HepG2 (cell line): ENCODE data around the gene TFEB. TPM values are rescaled to one million over a fixed set of nuclear protein-coding genes. Genes with fewer than 3 reads are reported as not detected.

Source experiments
- ARHGAP35 ChIP-seq: sonication (generic); formaldehyde crosslinking; IDR thresholded peaks from 2 replicates; pipeline ENCODE4 v1.9.0; 2022; ENCODE audit warnings: mild to moderate bottlenecking, inconsistent platforms, moderate library complexity, missing genetic modification reagents, borderline replicate concordance
- FIP1L1 ChIP-seq: fragments of 200-400 bp; formaldehyde crosslinking; IDR thresholded peaks from 2 replicates; pipeline ENCODE4 v1.6.1; 2018; ENCODE audit warnings: low read depth, mild to moderate bottlenecking, low read length, moderate library complexity, borderline replicate concordance; ENCODE audit not compliant: insufficient read depth
- HOXA9 ChIP-seq: sonication (generic); formaldehyde crosslinking; IDR thresholded peaks from 2 replicates; pipeline ENCODE4 v1.8.1; 2022; ENCODE audit warnings: missing genetic modification reagents, mild to moderate bottlenecking, moderate library complexity, borderline replicate concordance
- RARA ChIP-seq: IDR thresholded peaks from 2 replicates; pipeline ENCODE4 v1.6.1; 2016; ENCODE audit warnings: missing genetic modification reagents, missing compliant biosample characterization
- SCMH1 ChIP-seq: sonication (generic); formaldehyde crosslinking; IDR thresholded peaks from 2 replicates; pipeline ENCODE4 v1.9.0; 2021; ENCODE audit warnings: missing genetic modification reagents, mild to moderate bottlenecking, borderline replicate concordance
- TEAD2 ChIP-seq: sonication (generic); formaldehyde crosslinking; IDR thresholded peaks from 2 replicates; pipeline ENCODE4 v1.9.0; 2021; ENCODE audit warnings: missing genetic modification reagents
- ZNF350 ChIP-seq: sonication (generic); formaldehyde crosslinking; IDR thresholded peaks from 2 replicates; pipeline ENCODE4 v1.4.0; 2020; ENCODE audit warnings: mild to moderate bottlenecking, low read depth, missing genetic modification reagents, borderline replicate concordance
- ZNF720 ChIP-seq: sonication (generic); formaldehyde crosslinking; IDR thresholded peaks from 2 replicates; pipeline ENCODE4 v1.4.0; 2020; ENCODE audit warnings: missing genetic modification reagents
- ZNF777 ChIP-seq: sonication (generic); formaldehyde crosslinking; IDR thresholded peaks from 2 replicates; pipeline ENCODE4 v1.4.0; 2020; ENCODE audit warnings: missing genetic modification reagents
- polyA plus RNA-seq, 8 experiments: library from polyadenylated mRNA; depleted of rRNA in 3 of 8; stranded (reverse) in 7 of 8; unstranded in 1 of 8; fragments of >200 nt; fragmentation: Illumina TruSeq in 4 of 8; extraction: Trizol in 4 of 8; gene quantifications; 2 replicates each; pipeline versions ENCODE4 v1.2.1 to v1.2.3, GENCODE V29; 2011 to 2016; ENCODE audit warnings: low read depth in 4 of 8, missing spikeins in 1 of 8, mixed read lengths in 1 of 8; ENCODE audit not compliant: insufficient read depth in 1 of 8
- total RNA-seq, 5 experiments: library from RNA; depleted of rRNA; stranded (reverse); fragments of >200 nt; fragmentation: Illumina TruSeq; extraction: Trizol; gene quantifications; 2 replicates each; pipeline ENCODE4 v1.2.3, GENCODE V29; 2016; ENCODE audit warnings: low read depth in 1 of 5
- TF ChIP-seq, protein P1 (sequence below): sonication (generic); formaldehyde crosslinking; IDR thresholded peaks from 2 replicates; pipeline ENCODE4 v1.4.0; 2020; ENCODE audit warnings: missing genetic modification reagents, borderline replicate concordance
- TF ChIP-seq, protein P2 (sequence below): sonication (generic); formaldehyde crosslinking; IDR thresholded peaks from 2 replicates; pipeline ENCODE4 v1.4.0; 2020; ENCODE audit warnings: missing genetic modification reagents
- TF ChIP-seq, protein P3 (sequence below): sonication (generic); formaldehyde crosslinking; IDR thresholded peaks from 2 replicates; pipeline ENCODE4; 2020; ENCODE audit warnings: missing genetic modification reagents, mild to moderate bottlenecking, borderline replicate concordance
- TF ChIP-seq, protein P4 (sequence below): IDR thresholded peaks from 2 replicates; pipeline ENCODE4 v1.6.1; 2016; ENCODE audit warnings: low read depth
- TF ChIP-seq, protein P5 (sequence below), 2 experiments: sonication (generic) in 1 of 2; formaldehyde crosslinking in 1 of 2; IDR thresholded peaks; 2 replicates each; pipeline versions ENCODE4 v1.4.0 to v1.6.1; 2016 to 2020; ENCODE audit warnings: borderline replicate concordance in 1 of 2, low read depth in 1 of 2, mild to moderate bottlenecking in 1 of 2, missing genetic modification reagents in 1 of 2

The TFEB gene
- total and polyA plus RNA-seq, 2 of the 13 experiments (the other 11 are each of a cell fraction or from before 2014, with no cell fraction given), result 13.3 to 18.7 TPM

DNA sequence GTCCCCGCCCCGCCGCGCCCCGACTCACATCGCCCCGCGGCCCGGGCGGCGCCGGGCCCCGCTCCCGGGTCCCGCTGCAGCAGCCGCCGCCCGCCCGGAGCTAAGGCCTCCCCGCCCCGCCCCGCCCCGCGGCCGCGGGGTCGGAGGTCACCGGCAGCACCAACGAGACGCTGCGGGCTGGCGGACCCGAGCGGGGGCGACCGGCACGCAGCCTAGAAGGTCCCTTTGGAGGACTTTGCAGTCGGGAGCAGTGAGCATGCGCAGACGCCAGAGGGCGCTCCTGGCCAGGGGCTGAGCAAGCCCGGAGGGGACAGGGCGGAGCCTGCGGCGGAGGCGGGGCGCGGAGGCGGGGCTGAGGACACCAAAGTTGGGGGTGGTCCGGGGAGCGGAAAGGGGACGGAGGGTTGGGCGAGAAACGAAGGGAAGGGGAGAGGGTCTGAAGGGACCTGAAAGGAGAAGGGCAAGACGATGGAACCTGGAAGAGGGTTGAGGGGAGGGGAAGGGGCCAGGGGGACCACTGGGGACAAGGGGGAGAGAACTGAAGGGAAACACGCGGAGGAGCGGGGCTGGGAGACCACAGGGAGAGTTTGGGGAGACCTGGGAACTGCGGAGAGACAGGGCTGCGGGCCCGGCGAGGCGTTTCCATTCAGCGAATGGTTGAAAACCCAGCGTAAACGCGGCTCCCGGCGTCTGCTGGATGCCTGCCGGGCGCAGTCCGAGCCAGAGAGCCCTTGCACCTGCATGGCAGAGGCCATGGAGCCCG is 44.6 kb upstream of the TFEB start, which contains the start of gene FRS3 (continued):
- TF ChIP-seq, protein P1, sequence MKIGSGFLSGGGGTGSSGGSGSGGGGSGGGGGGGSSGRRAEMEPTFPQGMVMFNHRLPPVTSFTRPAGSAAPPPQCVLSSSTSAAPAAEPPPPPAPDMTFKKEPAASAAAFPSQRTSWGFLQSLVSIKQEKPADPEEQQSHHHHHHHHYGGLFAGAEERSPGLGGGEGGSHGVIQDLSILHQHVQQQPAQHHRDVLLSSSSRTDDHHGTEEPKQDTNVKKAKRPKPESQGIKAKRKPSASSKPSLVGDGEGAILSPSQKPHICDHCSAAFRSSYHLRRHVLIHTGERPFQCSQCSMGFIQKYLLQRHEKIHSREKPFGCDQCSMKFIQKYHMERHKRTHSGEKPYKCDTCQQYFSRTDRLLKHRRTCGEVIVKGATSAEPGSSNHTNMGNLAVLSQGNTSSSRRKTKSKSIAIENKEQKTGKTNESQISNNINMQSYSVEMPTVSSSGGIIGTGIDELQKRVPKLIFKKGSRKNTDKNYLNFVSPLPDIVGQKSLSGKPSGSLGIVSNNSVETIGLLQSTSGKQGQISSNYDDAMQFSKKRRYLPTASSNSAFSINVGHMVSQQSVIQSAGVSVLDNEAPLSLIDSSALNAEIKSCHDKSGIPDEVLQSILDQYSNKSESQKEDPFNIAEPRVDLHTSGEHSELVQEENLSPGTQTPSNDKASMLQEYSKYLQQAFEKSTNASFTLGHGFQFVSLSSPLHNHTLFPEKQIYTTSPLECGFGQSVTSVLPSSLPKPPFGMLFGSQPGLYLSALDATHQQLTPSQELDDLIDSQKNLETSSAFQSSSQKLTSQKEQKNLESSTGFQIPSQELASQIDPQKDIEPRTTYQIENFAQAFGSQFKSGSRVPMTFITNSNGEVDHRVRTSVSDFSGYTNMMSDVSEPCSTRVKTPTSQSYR (CRISPR knock-in tag), result 0 out of 2 replicates have a peak, but pooled peaks have one; percentile 60
- TF ChIP-seq SCMH1 (CRISPR knock-in tag) (no peak), RARA (CRISPR knock-in tag) (peak; percentile 45; the same call in 1 of the 2 replicates), TEAD2 (CRISPR knock-in tag) (no peak), ZNF350 (CRISPR knock-in tag) (peak; percentile 78; the same call in 1 of the 2 replicates), ZNF720 (no peak), FIP1L1 (no peak), HOXA9 (CRISPR knock-in tag) (no peak), ARHGAP35 (peak; percentile 30), ZNF777 (no peak)
- TF ChIP-seq, protein P2, sequence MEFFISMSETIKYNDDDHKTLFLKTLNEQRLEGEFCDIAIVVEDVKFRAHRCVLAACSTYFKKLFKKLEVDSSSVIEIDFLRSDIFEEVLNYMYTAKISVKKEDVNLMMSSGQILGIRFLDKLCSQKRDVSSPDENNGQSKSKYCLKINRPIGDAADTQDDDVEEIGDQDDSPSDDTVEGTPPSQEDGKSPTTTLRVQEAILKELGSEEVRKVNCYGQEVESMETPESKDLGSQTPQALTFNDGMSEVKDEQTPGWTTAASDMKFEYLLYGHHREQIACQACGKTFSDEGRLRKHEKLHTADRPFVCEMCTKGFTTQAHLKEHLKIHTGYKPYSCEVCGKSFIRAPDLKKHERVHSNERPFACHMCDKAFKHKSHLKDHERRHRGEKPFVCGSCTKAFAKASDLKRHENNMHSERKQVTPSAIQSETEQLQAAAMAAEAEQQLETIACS (CRISPR knock-in tag), result peak; percentile 66
- TF ChIP-seq, protein P3, sequence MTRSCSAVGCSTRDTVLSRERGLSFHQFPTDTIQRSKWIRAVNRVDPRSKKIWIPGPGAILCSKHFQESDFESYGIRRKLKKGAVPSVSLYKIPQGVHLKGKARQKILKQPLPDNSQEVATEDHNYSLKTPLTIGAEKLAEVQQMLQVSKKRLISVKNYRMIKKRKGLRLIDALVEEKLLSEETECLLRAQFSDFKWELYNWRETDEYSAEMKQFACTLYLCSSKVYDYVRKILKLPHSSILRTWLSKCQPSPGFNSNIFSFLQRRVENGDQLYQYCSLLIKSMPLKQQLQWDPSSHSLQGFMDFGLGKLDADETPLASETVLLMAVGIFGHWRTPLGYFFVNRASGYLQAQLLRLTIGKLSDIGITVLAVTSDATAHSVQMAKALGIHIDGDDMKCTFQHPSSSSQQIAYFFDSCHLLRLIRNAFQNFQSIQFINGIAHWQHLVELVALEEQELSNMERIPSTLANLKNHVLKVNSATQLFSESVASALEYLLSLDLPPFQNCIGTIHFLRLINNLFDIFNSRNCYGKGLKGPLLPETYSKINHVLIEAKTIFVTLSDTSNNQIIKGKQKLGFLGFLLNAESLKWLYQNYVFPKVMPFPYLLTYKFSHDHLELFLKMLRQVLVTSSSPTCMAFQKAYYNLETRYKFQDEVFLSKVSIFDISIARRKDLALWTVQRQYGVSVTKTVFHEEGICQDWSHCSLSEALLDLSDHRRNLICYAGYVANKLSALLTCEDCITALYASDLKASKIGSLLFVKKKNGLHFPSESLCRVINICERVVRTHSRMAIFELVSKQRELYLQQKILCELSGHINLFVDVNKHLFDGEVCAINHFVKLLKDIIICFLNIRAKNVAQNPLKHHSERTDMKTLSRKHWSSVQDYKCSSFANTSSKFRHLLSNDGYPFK, result peak; percentile 73; the same call in 1 of the 2 replicates
- TF ChIP-seq, protein P4, sequence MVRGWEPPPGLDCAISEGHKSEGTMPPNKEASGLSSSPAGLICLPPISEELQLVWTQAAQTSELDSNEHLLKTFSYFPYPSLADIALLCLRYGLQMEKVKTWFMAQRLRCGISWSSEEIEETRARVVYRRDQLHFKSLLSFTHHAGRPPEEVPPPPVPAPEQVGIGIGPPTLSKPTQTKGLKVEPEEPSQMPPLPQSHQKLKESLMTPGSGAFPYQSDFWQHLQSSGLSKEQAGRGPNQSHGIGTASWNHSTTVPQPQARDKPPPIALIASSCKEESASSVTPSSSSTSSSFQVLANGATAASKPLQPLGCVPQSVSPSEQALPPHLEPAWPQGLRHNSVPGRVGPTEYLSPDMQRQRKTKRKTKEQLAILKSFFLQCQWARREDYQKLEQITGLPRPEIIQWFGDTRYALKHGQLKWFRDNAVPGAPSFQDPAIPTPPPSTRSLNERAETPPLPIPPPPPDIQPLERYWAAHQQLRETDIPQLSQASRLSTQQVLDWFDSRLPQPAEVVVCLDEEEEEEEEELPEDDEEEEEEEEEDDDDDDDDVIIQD (CRISPR knock-in tag), result peak; percentile 77
- TF ChIP-seq, protein P5, sequence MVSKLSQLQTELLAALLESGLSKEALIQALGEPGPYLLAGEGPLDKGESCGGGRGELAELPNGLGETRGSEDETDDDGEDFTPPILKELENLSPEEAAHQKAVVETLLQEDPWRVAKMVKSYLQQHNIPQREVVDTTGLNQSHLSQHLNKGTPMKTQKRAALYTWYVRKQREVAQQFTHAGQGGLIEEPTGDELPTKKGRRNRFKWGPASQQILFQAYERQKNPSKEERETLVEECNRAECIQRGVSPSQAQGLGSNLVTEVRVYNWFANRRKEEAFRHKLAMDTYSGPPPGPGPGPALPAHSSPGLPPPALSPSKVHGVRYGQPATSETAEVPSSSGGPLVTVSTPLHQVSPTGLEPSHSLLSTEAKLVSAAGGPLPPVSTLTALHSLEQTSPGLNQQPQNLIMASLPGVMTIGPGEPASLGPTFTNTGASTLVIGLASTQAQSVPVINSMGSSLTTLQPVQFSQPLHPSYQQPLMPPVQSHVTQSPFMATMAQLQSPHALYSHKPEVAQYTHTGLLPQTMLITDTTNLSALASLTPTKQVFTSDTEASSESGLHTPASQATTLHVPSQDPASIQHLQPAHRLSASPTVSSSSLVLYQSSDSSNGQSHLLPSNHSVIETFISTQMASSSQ (IDR thresholded peaks at IDR 0.05; ENCODE audit: low read depth), result no peak
- TF ChIP-seq, protein P5 (CRISPR knock-in tag; IDR thresholded peaks at IDR 0.05; ENCODE audit: borderline replicate concordance), result peak; percentile 79
